Measurements from ENCODE around the gene CACNB3.
A peak's percentile ranks its signal among the peaks of the same experiment; 100 is the strongest.
"Not testable (repeated sequence)": the region's sequence is repeated elsewhere in the genome, so short reads cannot be mapped to it uniquely, and the experiment has no call there.

Gene CACNB3

DNA sequence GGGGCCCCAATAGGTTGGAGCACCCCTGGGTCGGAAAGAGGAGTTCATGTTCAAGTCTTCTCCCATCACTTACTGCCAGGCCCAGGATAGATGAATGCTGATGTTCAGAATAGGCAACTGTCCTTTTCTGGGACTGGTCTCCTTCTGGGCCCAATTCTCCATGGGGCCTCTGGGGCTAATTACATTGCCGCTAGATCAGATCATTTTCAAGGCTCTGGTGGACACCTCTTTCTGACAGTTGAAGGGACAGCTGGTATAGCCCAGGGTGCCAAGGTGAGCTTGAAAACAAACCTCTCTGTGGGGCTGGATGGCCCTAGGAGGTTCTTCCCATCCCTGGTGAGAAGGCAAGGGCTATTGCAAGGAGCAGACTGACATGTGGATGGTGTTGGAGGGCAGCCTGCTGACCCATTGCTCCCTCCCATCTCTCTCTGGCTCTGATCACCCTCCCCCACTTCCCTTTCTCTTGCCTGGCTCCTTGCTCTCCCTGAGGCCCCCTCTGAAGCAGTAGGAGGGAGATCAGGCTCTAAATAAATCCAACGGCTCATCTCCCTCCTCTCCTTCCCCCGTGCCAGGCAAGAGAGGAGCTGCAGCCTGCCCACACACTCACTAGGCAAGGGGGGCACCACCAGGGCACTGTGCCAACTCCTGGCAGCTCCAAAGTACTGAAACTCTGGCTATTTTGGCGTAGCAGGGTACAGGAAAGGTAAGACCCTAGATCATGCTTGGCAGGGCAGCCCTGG, 1.9 kb downstream of the CACNB3 start:
- DNase-seq: no peak

DNA sequence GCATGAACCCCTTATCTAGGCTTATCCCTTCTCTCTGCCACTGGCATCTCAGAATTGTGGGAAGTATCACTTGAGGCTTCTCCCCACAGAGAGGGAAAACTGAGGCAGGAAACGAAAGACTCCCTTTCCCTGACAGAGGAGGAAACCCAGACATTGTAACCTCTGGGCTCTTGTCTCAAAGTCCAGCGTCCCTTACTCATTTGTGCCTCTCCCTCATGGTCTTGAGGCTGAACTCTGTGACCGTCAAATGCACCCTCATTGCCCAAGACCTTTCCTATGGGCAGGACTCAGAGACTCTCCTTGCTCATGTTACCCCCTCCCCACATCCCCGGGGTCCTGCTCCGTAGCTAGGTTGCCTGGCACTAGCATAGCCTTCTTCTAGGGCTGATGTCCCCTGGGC, 3.8 kb downstream of the CACNB3 start:
- no peak for DNase-seq

DNA sequence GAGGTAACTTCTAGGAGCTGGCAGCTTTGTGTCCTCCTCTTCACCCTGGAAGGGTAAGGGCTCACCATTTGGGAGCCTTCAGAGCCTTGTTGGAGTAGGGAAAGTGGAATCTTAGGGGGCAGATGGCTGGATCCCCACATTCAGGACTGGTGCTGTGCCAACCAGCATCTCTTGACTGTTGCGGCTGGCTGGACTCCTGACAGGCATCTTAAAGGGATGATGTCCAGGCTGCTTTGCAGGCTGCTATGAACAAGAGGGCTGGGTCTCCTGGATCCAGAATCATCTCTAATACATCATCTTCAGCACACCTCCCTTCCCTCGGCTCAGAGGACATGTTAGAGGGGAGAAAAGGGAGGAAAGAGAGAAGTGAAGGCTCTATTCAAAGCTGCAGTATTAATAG, 4.4 kb downstream of the CACNB3 start:
- DNase-seq: no peak

DNA sequence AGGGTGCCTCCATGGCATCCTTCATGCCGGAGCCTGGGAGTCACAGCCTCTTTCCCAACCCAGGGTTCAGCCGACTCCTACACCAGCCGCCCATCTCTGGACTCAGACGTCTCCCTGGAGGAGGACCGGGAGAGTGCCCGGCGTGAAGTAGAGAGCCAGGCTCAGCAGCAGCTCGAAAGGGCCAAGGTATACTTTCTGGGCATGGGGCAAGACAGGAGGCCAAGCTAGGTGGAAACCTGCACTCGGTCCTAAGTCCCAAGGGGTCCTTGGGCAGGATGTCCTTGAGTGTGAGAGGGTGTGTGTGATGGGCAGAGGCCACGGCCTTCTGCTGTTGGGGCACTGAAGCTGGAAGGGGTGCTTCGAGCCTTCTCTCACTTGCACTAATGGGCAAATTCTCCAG, 5.0 kb downstream of the CACNB3 start:
- no peak for DNase-seq

DNA sequence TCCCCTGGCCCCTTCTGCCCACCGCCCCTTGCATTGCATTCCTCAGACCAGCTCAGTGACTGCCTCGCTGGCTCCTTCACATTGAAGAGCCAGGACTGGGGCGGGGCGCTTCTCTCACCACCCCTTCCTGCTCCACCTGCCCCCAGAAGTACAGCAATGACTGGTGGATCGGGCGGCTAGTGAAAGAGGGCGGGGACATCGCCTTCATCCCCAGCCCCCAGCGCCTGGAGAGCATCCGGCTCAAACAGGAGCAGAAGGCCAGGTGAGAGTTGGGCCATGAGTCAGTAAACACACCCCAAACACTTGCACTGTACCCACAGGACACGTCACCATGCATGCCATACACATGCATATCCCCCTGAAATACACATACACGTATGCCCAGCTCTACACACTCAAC, 5.8 kb downstream of the CACNB3 start:
- DNase-seq: no peak

DNA sequence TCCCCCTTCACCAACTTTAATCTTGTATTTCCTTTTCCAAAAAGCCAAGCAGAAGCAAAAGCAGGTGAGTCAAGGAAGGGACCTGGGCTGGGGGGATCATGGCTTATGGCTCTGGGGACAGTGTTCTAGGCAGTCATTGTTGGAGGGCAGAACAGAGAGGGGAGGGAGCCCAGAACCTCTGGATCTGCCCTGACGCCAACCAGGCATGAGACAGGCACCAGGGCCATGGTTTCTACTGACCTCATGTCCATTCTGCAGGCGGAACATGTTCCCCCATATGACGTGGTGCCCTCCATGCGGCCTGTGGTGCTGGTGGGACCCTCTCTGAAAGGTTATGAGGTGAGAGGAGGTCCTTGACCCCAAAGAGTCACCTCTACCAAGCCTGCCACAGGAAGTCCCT, 6.6 kb downstream of the CACNB3 start:
- DNase-seq: no peak

DNA sequence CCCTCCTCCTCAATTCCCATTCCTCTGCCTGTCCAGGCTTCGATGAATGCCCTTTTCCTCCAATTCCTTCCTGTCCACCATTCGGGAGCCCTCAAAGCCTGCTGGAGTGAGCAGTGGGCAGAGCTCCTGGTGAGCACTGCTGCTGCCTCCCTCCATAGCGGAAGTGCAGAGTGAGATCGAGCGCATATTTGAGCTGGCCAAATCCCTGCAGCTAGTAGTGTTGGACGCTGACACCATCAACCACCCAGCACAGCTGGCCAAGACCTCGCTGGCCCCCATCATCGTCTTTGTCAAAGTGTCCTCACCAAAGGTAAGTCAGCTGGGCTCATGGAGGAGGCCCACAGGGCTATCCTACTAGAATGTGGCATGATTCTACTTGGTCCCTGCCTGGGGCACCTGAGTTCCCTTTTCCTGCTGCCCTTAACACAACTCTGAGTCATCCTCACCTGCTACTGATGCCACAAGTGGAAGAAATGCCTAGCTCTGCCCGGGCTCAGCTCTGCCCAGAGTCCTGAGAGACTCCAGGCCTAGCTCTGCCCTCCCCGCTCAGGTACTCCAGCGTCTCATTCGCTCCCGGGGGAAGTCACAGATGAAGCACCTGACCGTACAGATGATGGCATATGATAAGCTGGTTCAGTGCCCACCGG, 8.0 kb downstream of the CACNB3 start:
- no peak for DNase-seq

DNA sequence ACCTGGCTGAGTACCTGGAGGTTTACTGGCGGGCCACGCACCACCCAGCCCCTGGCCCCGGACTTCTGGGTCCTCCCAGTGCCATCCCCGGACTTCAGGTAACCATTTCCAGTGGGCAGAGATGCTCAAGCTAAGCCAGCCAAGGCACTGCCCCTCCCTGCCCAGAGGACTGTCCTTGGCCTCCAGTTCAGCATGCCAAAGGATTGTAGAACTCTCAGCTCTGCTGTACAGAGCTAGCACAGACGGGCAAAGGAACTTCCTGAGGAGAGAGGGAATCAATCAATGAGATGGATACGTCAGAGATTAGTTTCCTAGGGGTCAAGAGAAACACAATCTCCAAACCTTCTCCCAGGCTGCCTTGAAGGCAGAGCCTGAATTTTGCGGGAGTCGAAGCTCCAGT, 8.7 kb downstream of the CACNB3 start:
- DNase-seq: no peak

DNA sequence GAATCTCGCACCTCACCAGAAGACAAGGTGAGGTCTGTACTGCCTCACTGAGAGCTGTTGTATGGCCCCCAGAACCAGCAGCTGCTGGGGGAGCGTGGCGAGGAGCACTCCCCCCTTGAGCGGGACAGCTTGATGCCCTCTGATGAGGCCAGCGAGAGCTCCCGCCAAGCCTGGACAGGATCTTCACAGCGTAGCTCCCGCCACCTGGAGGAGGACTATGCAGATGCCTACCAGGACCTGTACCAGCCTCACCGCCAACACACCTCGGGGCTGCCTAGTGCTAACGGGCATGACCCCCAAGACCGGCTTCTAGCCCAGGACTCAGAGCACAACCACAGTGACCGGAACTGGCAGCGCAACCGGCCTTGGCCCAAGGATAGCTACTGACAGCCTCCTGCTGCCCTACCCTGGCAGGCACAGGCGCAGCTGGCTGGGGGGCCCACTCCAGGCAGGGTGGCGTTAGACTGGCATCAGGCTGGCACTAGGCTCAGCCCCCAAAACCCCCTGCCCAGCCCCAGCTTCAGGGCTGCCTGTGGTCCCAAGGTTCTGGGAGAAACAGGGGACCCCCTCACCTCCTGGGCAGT, 9.3 kb downstream of the CACNB3 start:
- DNase-seq: no peak

DNA sequence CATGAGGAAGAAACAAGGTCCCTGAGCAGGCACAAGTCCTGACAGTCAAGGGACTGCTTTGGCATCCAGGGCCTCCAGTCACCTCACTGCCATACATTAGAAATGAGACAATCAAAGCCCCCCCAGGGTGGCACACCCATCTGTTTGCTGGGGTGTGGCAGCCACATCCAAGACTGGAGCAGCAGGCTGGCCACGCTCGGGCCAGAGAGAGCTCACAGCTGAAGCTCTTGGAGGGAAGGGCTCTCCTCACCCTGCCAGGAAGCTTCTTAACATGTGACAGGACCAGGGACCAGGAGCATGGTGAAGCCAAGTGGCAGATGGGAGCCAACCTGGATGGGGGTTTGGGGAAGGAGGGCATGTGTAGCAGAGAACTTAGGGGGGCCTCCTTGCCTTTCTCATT, 10.0 kb downstream of the CACNB3 start:
- DNase-seq: no peak

DNA sequence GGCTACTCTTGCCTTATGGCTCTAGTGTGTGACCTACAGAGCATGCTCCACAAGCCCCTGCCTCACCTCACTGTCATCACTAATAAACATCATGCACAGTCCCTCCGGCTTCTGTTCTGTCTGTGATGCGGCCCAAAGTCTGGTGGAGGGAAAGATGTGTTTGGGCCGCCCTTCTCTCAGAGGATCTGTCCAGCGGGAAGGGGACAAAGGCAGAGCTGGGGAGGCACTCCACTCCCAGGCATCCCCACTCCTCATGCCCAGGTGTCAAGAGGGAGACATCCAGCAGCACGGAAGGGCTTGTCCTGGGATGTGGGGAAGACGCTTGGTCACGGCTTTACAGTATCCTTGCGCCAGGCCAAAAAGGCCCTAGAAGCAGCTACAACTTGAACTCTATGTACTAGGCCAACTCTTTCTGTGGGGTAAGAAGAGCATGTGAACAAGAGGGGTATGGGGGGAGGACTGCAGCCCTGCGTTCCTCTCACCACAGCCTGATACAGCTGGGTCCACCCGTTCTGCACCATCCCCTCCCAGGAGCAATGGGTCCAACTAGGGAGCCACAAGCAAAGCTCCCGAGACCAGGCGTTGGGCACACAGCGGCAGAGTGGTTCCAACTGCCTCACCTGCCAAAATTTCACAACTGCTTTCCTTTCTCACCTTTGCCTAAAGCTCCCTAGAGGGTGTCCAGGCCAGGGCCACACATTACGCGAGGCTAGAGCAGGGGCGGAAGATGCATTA, 10.7 kb downstream of the CACNB3 start:
- DNase-seq: no peak

DNA sequence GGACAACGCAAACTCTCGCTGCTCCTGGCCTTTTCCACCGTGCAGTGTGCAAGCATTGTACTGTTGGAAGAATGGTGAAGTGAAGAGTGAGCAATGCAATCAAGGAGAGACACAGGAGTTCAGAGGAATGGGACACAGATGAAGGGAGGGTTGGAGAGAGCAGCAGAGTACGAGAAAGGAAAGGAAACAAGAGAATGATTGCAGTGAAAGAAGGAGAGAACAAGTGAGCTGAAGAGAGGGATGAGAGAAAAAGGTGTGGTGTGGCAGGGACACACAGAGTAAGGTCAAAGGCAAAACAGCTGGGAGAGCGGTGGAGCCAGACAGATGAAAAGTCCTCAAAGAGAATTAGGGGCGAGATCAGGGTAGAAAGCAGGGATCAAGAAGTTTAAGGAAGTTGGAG, 13.0 kb downstream of the CACNB3 start:
- no peak for DNase-seq

DNA sequence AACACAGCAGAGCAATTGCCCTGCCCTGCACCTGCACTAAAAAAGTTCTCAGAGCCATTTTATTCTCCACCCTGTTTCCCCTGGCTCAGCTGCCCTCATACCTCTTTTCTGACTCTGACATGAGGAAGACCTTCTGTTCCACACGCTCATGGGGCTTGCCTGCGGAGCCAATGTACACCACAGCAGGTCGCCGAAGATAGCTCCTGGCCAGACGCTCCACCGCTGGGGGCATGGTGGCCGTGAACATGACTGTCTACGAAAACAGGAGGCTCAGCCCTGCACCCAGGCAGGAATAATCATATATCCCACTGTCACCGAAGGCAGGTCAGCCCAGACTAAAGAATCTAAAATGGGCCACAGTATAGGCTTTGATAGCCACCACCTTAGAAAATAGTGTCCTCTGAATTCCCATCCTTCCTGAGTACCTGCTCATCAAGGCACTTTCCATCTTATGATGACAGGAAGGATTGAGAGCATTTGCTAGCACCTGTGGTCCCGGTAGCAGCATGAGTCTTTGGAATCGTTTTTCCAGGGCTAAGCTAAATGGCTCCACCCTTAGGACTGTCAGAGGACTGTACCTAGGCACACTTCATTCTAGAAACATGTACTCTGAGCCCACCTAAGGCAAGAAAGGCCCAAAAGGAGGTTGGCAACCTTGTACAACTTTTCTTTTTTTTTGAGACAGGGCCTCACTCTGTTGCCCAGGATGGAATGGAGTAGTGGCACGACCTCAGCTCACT, 14.2 kb downstream of the CACNB3 start:
- DNase-seq: no peak

DNA sequence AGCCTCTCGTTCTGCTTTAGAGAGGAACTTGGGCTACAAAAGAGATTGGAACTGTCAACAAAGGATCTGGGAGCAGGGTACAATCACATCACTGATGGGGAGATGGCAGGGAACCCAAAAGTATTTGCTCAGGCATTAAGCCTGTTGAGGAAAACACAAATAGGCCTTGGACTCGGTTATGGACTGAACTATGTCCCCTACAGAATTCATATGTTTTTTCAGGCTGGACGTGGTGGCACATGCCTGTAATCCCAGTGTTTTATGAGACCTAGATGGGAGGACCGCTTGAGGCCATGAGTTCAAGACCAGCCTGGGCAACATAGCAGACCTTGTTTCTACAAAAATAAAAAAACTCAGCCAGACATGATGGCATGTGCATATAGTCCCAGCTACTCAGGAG, 19.8 kb downstream of the CACNB3 start:
- DNase-seq: no peak

DNA sequence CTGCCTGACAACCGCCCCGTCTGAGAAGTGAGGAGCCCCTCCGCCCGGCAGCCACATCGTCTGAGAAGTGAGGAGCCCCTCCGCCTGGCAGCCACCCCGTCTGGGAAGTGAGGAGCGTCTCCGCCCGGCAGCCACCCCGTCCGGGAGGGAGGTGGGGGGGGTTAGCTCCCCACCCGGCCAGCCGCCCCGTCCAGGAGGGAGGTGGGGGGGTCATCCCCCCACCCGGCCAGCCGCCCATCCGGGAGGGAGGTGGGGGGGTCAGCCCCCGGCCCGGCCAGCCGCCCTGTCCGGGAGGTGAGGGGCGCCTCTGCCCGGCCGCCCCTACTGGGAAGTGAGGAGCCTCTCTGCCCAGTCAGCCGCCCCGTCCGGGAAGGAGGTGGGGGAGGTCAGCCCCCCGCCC, 23.7 kb downstream of the CACNB3 start:
- not testable (repeated sequence) for DNase-seq

DNA sequence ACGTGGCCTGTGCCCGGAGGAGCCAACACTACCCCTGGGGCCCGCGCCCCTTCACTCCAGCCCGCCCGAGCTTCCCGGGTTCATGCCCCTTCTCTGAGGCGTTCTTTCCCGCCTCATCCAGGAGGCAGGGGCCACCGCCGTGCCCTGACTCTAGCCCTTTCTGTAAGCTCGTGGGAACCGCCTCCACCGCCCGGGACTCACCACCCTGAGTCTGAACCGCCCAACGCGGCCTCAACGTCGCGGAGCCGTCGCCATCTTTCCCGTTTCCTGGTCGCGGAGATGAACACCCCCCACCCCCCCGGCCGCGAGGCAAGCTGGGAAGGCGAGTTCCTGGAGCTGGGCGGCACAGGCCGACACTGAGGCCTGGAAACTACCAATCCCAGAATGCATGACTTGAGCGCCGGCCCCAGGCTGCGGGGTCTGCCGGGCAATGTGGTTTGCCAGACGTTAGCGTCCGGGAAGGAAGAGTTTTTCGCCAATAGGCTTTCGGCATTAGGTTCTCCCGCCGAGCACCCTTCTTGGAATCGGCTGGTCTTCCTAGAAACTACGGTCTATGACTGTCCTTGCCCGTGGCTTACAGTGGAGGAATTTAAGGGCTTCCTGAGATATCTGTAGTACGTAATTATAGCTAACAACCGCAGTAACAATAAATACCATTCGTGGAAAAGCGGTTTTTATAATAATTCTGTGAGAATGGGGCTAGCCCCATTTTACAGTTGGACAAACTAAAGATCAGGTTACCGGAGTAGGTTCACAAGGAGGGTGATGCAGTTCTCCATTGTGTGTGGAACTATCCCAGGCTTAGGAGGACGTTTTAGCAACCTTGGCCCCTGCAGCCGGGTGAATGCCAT, 33.8 kb downstream of the CACNB3 start, which contains the start of gene DDX23:
Gene DDX23, minus strand, starts transcription at position 281 of the 851 bp plus-strand sequence. CDS start 6,381 bp downstream, outside the sequence.
- DNase-seq: peak; percentile 97 to 98

DNA sequence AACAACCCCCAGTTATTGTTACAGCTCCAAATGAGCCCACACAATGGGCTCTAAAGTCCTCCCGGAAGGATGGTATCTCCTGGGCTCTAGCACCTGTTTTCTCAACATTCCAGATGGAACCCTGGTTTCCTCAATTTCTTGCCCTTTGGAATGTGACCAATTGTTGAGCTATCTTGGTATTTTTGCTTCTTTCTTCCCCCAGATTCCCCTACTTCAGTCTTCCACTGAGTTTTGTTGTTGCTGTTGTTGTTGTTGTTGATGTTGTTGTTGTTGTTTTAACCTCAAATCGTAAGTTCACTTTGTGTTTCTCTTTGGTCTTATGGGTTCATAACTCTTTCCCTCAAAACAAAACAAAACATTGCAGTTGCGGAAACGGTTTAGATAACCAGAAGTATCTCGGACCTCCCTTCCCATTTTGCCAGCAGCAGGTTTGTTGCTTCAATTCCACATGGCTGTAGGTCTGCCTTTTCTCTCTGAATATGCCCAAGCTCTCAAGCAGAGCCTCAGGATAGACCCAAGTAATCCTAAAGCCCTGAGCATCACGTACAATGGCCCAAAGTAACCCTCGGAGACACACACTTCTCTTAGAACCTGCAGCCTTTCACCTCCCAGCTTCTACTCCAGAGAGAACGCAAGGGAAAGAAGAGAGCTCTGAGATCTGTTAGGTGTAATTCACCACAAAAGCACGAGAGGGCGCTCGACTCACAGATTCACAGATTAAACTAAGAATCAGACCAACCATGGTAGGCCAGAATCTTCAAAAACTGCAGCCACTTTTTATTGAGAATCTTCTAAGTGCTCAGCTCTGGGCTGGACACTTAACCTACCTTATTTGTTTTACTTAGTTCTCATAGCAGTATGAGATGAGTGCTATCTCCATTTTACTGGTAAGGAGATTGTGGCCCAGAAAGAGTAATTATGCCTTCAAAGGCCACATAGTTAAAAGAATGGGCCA, 34.7 kb downstream of the CACNB3 start:
- DNase-seq: peak; percentile 81 to 83

DNA sequence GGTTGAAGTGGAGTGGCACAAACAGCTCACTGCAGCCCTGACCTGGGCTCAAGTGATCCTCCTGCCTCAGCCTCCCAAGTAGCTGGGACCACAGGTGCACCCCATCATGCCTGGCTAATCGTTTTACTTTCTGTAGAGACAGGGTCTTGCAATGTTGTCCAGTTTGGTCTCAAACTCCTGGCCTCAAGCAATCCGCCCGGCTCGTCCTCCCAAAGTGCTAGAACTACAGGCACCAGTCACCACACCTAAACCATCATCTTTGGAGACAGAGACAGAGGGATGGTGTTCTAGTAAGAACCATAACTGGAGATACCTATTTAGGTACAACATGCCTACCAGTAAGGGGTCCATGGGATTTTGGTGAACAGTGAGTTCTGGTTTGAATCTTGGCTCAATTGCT, 36.2 kb downstream of the CACNB3 start:
- DNase-seq: no peak

DNA sequence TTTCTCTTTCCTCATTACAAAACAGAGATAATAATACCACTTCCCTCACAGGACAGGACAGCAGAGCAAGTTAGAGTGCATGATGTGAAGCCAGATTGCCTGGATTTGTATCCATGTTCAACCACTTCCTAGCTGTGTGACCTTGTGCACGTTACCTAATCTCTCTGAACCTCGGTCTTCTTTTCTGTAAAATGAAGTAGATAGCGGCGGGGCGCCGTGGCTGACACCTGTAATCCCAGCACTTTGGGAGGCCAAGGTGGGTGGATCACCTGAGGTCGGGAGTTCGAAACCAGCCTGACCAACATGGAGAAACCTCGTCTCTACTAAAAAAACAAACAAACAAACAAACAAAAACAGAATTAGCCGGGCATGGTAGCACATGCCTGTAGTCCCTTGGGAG, 36.6 kb downstream of the CACNB3 start:
- not testable (repeated sequence) for DNase-seq

DNA sequence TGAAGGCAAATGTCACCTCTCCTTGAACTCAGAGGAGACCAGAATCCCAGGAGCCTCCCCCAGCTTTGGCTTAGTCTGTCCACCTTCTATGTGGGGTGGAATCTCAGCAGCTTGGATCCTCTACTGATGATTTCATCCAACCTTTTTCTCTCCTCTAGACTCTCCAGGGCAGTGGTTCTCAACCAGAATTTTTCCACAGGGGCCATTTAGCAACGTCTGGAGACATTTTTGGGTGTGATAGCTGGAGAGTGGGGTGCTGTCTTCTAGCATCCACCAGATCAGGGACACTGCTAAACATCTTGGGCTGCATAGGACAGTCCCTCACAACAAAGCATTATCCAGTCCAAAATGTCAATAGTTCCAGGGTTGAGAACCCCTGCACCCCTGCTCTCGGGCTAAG, 38.1 kb downstream of the CACNB3 start:
- DNase-seq: no peak

Data from AML-193 (cell line).